Neural progenitor cell (in vitro differentiated cells): ENCODE measurements around the gene P2RX4.

Experiments
- EZH2phosphoT487 ChIP-seq: fragments of 200-600 bp; sonication (generic); IDR thresholded peaks from 2 replicates; pipeline ENCODE4 v1.6.1; 2017; ENCODE audit warnings: antibody characterized with exemption
- TF ChIP-seq, protein P1 (sequence below): fragments of 200-600 bp; sonication (generic); IDR thresholded peaks from 2 replicates; pipeline ENCODE4 v1.5.1; 2017; ENCODE audit warnings: antibody characterized with exemption, mild to moderate bottlenecking

DNA sequence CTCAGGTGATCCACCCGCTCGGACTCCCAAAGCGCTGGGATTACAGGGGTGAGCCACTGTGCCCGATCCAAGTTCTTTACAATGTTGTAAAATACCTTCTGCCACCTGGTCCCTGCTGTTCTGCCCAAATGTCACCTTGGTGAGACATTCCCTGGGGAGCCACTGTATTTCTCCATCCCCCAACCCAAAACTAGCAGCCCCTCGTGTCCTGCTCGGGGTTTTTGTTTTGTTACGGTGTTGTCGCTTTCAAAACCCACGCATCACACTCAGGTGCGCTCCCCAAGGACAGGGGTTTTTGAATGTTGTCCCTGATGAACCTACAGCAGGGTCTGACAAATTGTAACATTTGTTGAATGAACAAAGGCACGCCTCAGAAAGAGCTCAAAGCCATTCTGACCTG is 49.1 kb downstream of the P2RX4 start:
- TF ChIP-seq EZH2phosphoT487, result no peak
- TF ChIP-seq, protein P1, sequence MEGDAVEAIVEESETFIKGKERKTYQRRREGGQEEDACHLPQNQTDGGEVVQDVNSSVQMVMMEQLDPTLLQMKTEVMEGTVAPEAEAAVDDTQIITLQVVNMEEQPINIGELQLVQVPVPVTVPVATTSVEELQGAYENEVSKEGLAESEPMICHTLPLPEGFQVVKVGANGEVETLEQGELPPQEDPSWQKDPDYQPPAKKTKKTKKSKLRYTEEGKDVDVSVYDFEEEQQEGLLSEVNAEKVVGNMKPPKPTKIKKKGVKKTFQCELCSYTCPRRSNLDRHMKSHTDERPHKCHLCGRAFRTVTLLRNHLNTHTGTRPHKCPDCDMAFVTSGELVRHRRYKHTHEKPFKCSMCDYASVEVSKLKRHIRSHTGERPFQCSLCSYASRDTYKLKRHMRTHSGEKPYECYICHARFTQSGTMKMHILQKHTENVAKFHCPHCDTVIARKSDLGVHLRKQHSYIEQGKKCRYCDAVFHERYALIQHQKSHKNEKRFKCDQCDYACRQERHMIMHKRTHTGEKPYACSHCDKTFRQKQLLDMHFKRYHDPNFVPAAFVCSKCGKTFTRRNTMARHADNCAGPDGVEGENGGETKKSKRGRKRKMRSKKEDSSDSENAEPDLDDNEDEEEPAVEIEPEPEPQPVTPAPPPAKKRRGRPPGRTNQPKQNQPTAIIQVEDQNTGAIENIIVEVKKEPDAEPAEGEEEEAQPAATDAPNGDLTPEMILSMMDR, result no peak
